Naive thymus-derived CD8-positive, alpha-beta T cell (primary cell): ENCODE measurements around the gene FBXW11. TPM values are rescaled to one million over a fixed set of nuclear protein-coding genes. Genes with fewer than 3 reads are reported as not detected.

Experiments used
- ATAC-seq, 2 donors: fragments of 150-1000 bp; cut with Tn5 transposase in 1 of 2; sonication (Bioruptor Pico), chemical (Tn5 transposase) in 1 of 2; 1 replicate in 1 of 2; 2 replicates in 1 of 2; pipeline ENCODE4 v1.10.0; 2021; ENCODE audit warnings: mild to moderate bottlenecking in 2 of 2, moderate library complexity in 2 of 2
- POLR2A ChIA-PET: fragments of 350-600 bp; sonication (Branson Sonifier 250); formaldehyde crosslinking; loops from one replicate; lab custom pipeline; 2021; ENCODE audit warnings: antibody characterized with exemption; lab: Charles Lee
- DNase-seq, 10 donors: peaks; one replicate each; pipeline versions ENCODE4 v3.0.0 to v3.0.0-alpha.2; 2020 to 2022
- H3K27ac Mint-ChIP-seq, 10 donors: one replicate each; pipeline ENCODE4 v1.8.0; 2020 to 2022; ENCODE audit warnings: mild to moderate bottlenecking in 10 of 10, mixed read lengths in 10 of 10, moderate library complexity in 4 of 10, inconsistent platforms in 1 of 10
- H3K27me3 Mint-ChIP-seq, 5 donors: one replicate each; pipeline ENCODE4 v1.8.0; 2021 to 2022; ENCODE audit warnings: mixed read lengths in 5 of 5
- H3K36me3 Mint-ChIP-seq, 3 donors: one replicate each; pipeline ENCODE4 v1.8.0; 2020 to 2022; ENCODE audit warnings: mixed read lengths in 3 of 3, mild to moderate bottlenecking in 2 of 3, inconsistent platforms in 1 of 3
- H3K4me1 Mint-ChIP-seq, 4 donors: one replicate each; pipeline ENCODE4 v1.8.0; 2021 to 2022; ENCODE audit warnings: mixed read lengths in 4 of 4
- H3K4me3 Mint-ChIP-seq, 10 donors: one replicate each; pipeline ENCODE4 v1.8.0; 2020 to 2022; ENCODE audit warnings: mild to moderate bottlenecking in 10 of 10, mixed read lengths in 10 of 10, moderate library complexity in 6 of 10, inconsistent platforms in 1 of 10
- H3K9me3 Mint-ChIP-seq, 9 donors: one replicate each; pipeline ENCODE4 v1.8.0; 2020 to 2022; ENCODE audit warnings: mixed read lengths in 9 of 9, mild to moderate bottlenecking in 3 of 9, inconsistent platforms in 1 of 9, moderate library complexity in 1 of 9
- polyA plus RNA-seq, 3 donors: library from polyadenylated mRNA; unstranded; fragments of 300-500 nt; fragmentation: Illumina TruSeq; gene quantifications; one replicate each; pipeline ENCODE4 v1.2.3, GENCODE V29; 2021
- total RNA-seq, 8 experiments: library from RNA in 2 of 8; stranded (reverse) in 2 of 8; gene quantifications; one replicate each; pipeline ENCODE4 v1.2.3 and lab custom pipeline; 2021 to 2026

The FBXW11 gene
- total and polyA plus RNA-seq, 5 experiments from 2014 or later = 13.5 to 39.5 (median 18.3) TPM

DNA sequence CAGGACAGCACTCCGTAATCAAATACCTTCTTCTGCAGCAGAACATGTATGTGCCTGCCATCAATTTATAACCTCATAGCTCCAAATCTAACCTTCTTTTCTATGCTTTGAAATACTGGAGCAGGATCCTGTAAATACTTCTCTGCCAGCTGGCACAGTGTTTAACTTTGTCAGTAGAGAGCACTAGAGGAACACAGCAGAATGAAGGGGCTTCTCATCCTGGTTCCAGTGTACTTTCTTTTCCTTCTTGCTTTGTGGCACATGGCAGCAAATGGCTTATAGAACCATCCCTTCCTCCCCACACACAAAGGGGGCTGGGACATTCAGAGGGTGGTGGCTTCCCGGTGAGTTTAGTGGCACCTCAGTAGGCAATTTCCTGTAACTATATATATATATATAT, 3.8 kb upstream of the FBXW11 start:
- Mint-ChIP-seq H3K27me3 (no peaks in the 10 kb centered on the region), H3K4me1 (peaks cover 15 to 23% (median 20%) of the 10 kb centered on the region in 4 donors), H3K27ac (peak overlapping the region in 1 of 10 donors; percentile 56), H3K4me3 (peak overlapping the region in 1 of 10 donors; percentile 14), H3K9me3 (no peaks in the 10 kb centered on the region), H3K36me3 (no peaks in the 10 kb centered on the region)
- DNase-seq (no peak), ATAC-seq (no peak)
- POLR2A ChIA-PET = no interaction called here

DNA sequence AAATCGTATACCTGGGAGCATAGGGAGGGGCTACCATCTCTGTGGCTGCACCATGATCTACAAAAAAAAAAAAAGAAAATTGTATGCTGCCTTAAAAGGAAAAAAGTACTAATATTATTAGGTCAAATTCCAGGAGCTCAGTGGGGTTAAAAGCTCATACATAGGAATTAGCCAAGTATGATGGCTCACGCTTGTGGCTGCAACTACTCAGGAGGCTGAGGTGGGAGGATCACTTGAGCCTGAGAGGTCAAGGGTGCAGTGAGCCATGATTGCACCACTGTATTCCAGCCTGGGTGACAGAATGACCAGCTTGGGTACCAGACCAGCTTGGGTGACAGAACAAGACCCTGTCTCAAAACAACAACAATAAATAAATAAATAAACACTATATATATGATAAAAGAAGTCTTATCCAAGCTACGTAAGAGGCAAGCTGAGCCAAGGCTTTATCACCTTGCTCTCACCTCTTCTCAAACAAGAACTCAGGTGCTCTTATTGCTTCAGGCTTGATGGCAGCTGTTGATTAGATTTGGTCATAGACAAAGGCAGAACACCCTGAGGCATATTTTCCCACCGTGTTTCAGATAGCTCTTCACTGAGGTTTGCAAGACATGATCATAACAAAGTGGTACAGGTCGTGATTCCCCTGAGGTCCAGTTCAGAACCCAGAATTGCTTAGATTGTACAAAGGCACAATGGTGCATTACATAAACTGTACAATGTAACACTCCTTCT, 3.3 kb upstream of the FBXW11 start:
- no peaks in the 10 kb centered on the region for H3K36me3 Mint-ChIP-seq
- H3K4me1 Mint-ChIP-seq = peaks cover 20 to 29% (median 26%) of the 10 kb centered on the region in 4 donors
- ATAC-seq (no peak), DNase-seq (no peak)
- no peaks in the 10 kb centered on the region for H3K27me3 Mint-ChIP-seq
- no peaks in the 10 kb centered on the region for H3K9me3 Mint-ChIP-seq
- POLR2A ChIA-PET = no interaction called here
- peak overlapping the region in 1 of 10 donors; percentile 8 for H3K27ac Mint-ChIP-seq
- peak overlapping the region in 1 of 10 donors; percentile 14 for H3K4me3 Mint-ChIP-seq

DNA sequence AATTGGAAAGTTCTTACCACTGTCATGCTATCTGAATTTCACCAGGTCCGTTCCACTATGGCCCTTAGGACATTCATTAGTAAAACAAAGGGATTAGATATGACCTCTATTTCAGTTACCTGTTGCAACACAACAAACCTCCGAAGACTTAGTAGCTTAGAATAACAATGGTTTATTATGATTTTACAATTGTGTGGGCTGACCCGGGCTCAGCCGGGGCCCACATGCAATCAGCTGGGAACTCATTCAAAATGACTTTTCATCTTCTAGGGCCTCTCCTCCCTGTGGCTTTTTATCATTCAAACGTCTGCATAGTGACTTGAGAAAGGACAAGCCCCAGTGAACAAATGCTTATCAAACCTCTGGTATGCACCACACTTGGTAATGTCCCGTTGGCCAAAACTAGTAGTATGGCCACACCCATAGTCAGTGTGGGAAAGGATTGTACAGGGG, 2.3 kb upstream of the FBXW11 start:
- DNase-seq = no peak
- no peak for ATAC-seq
- Mint-ChIP-seq H3K27ac (peak overlapping the region in 6 of 10 donors; percentile 33 to 99 (median 72)), H3K36me3 (no peaks in the 10 kb centered on the region), H3K4me3 (peak overlapping the region in 2 of 10 donors; percentile 1 to 16), H3K27me3 (no peaks in the 10 kb centered on the region), H3K9me3 (no peaks in the 10 kb centered on the region), H3K4me1 (peaks cover 21 to 33% (median 31%) of the 10 kb centered on the region in 4 donors)
- POLR2A ChIA-PET = no interaction called here

DNA sequence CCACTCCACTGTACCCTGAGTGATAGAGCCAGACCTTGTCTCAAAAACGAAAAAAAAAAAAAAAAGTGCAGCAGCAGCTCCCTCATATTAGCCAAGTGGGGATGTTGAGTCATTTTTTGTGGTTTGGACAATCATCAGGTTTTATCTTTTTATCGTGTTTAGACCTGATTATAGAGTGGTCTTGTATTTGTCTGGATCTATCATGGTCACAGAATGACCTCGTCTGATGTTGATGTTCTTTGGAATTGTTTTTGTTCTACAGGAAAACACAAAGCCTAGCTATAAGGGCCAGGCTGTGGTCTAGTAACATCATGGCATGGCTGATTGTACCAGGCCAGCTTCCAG, 1.6 kb upstream of the FBXW11 start:
- peak overlapping the region; percentile 93 to 100 (median 97) for H3K4me3 Mint-ChIP-seq
- peaks cover 25 to 40% (median 37%) of the 10 kb centered on the region in 4 donors for H3K4me1 Mint-ChIP-seq
- H3K27me3 Mint-ChIP-seq = no peaks in the 10 kb centered on the region
- no peaks in the 10 kb centered on the region for H3K36me3 Mint-ChIP-seq
- DNase-seq (no peak), ATAC-seq (no peak)
- no peaks in the 10 kb centered on the region for H3K9me3 Mint-ChIP-seq
- POLR2A ChIA-PET = interaction anchor here (1.1 to 3.7 kb wide), 10 partner anchors 12 to 951 kb away, joined by 3 to 43 read pairs (median 10); partner anchors contain the start of genes NPM1 and RPL26L1
- peak overlapping the region; percentile 98 to 100 (median 99) for H3K27ac Mint-ChIP-seq

DNA sequence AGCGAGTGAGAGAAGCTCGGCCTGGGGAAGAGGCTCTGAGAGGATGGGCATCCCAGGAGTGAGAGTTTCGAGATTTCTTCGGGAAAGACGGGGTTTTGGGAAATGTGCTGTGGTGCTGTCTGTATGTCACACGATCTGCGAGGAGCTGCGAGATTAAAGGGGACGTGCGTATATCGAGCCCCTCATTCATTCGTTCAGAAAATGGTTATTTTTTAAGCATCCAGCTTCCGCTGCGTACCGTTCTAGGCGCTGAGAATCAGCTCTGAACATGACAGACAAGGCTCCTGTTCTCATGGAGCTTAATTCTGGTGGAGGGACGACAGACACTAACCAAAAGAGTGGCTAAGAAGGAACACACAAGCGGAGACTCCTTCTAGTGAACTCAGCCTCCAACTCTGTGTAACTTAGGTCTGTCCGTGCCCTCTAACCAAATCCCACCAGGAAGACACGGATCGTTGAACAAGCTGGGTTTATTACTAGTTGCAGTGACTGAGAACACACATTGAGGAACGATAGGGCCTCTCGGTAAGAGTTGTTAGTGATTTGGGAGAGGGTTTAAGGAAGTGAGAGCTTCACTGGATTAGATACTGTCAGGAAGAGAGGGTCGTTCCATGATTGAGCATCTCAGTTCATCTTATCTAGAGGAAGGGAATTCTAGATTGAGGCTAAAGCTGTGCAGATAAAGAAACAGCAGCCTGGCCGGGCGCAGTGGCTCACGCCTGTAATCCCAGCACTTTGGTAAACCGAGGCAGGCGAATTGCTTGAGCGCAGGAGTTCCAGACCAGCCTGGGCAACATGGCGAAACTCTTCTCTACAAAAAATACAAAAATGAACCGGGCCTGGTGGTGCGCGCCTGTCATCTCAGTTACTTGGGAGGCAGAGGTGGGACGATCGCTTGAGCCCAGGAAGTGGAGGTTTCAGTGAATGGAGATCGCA, 1.0 kb upstream of the FBXW11 start:
- ATAC-seq (peak; percentile 12 to 19), DNase-seq (peak in 3 of 10 donors; percentile 5 to 64 (median 19))
- POLR2A ChIA-PET = interaction anchor here (0.5 to 3.7 kb wide), 21 partner anchors 10 to 952 kb away, joined by 3 to 43 read pairs (median 6); partner anchors contain the start of genes NPM1, RPL26L1 and STK10
- no peaks in the 10 kb centered on the region for H3K27me3 Mint-ChIP-seq
- peak overlapping the region; percentile 93 to 100 (median 97) for H3K4me3 Mint-ChIP-seq
- no peaks in the 10 kb centered on the region for H3K9me3 Mint-ChIP-seq
- H3K36me3 Mint-ChIP-seq = no peaks in the 10 kb centered on the region
- peak overlapping the region; percentile 98 to 100 (median 99) for H3K27ac Mint-ChIP-seq
- peaks cover 25 to 44% (median 42%) of the 10 kb centered on the region in 4 donors for H3K4me1 Mint-ChIP-seq

DNA sequence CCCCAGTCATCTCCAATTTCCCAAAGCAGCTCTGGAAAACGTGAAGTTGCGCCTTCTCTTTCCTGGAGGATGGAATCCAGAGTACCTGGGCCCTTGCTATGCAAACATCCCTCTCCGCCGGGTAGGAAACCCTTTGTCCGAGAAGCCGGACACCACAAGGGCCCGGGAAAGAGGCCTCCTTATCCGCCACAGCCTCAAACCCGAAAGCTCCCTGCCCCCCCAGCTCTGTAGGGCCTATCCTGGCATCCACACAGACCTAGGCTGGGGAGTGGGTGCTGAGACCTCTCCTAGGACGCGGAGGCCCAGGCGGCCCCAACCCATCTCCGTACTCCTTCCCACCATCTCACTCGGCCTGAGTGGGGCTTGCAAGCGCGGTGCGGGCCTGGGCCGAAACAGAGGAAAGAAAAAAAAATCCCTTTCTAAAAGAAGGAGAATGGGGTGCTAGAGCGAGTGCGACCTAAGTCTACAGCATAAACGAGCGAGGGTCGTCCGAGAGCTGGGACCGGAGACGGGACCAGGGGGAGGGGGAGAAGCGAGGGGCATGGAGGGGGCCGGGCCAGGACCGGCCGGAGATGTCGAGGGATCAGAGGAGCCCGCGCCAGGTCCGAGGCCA, 624 bp downstream of the FBXW11 start:
- DNase-seq (peak in 4 of 10 donors; percentile 13 to 26 (median 18)), ATAC-seq (peak in 1 of 2 donors; percentile 2)
- H3K4me3 Mint-ChIP-seq = peak overlapping the region; percentile 91 to 100 (median 96)
- POLR2A ChIA-PET = interaction anchor here (0.6 to 3.7 kb wide), 20 partner anchors 8 to 618 kb away, joined by 3 to 43 read pairs (median 6); partner anchors contain the start of genes NPM1 and STK10
- peaks cover 40 to 61% (median 59%) of the 10 kb centered on the region in 4 donors for H3K4me1 Mint-ChIP-seq
- no peaks in the 10 kb centered on the region for H3K27me3 Mint-ChIP-seq
- no peaks in the 10 kb centered on the region for H3K9me3 Mint-ChIP-seq
- peak overlapping the region; percentile 82 to 100 (median 96) for H3K27ac Mint-ChIP-seq
- no peaks in the 10 kb centered on the region for H3K36me3 Mint-ChIP-seq

DNA sequence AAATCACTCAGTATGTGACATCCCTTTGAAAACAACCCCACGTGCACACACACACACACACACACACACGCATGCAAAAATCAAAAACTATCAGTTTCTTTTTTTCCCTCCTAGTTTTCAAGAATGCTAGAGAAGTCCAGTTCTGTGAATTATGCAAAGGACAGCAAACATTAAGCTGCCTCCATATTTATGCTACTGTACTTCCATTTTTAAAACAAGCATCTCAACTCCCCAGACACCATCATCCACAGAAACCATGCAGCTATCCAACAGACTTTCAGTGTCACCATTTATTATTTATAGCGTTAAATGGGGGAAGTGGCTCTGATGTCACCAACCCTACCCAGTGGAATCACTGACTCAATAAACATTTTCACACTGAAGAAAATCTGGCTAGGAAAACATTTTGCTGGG, 1.6 kb downstream of the FBXW11 start:
- POLR2A ChIA-PET = interaction anchor here (1.8 to 3.7 kb wide), 3 partner anchors 46 to 182 kb away, joined by 6 to 38 read pairs (median 33); partner anchors contain the start of gene STK10
- peak overlapping the region; percentile 91 to 100 (median 96) for H3K4me3 Mint-ChIP-seq

DNA sequence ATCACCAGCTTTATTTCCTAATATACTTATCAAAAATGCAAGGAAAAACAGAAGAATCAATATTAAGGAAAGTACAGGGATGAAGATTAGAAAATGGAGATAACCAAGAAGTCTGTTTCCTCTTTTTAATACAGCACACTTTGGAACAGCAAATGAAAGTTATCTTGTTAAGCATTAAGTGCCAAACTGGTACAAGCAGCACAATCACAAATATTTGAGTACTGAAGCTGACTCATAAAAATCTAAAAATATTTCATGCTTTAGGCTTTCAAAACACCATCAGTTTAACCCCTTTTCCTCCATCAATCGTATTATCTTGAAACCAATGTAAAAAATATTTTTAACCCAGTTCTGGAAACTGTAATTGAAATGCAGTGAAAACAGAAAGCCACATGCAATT, 2.7 kb downstream of the FBXW11 start:
- H3K27ac Mint-ChIP-seq = peak overlapping the region in 4 of 10 donors; percentile 42 to 72 (median 57)
- H3K4me1 Mint-ChIP-seq = peaks cover 48 to 80% (median 74%) of the 10 kb centered on the region in 4 donors
- peak overlapping the region in 6 of 10 donors; percentile 24 to 93 (median 48) for H3K4me3 Mint-ChIP-seq
- DNase-seq = no peak
- ATAC-seq = no peak
- no peaks in the 10 kb centered on the region for H3K27me3 Mint-ChIP-seq
- H3K9me3 Mint-ChIP-seq = no peaks in the 10 kb centered on the region
- no peaks in the 10 kb centered on the region for H3K36me3 Mint-ChIP-seq
- POLR2A ChIA-PET = no interaction called here

More for the DNA sequence above, 1.6 kb downstream of the FBXW11 start:
- DNase-seq = peak in 3 of 10 donors; percentile 3 to 18 (median 8)
- Mint-ChIP-seq H3K4me1 (peaks cover 45 to 71% (median 67%) of the 10 kb centered on the region in 4 donors), H3K36me3 (no peaks in the 10 kb centered on the region), H3K27me3 (no peaks in the 10 kb centered on the region), H3K27ac (peak overlapping the region; percentile 82 to 100 (median 96)), H3K9me3 (no peaks in the 10 kb centered on the region)
- no peak for ATAC-seq

DNA sequence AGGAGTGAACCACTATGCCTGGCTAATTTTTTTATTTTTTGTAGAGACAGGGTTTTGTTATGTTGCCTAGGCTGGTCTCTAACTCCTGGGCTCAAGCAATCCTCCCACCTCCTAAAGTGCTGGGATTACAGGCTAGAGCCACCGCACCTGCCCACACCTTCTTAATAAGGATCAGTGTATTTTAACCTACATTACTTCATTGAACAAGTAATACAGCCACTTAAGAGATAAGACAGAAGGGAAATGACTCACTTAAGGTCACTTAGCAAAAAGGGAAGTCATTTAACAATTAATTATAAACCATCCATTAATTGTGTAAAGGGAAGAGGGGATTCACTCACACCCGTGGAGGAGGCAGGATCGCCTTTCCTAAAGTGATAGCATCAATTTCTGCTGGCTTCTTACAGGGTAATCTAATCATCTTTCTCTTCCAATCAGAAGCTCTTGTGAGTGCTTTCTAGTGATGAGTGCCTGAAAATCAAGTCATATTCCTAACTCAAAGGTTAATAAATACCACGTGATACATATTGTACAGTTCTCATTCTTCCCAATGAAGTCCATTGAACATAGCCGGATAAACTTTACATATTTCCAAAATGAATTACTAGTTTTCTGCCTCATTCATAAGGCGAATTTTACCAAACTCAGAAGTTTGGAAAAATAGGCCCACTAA, 3.5 kb downstream of the FBXW11 start:
- Mint-ChIP-seq H3K27me3 (no peaks in the 10 kb centered on the region), H3K4me1 (peaks cover 48 to 80% (median 75%) of the 10 kb centered on the region in 4 donors), H3K9me3 (no peaks in the 10 kb centered on the region), H3K4me3 (peak overlapping the region in 1 of 10 donors; percentile 6), H3K27ac (peak overlapping the region in 4 of 10 donors; percentile 3 to 66 (median 26)), H3K36me3 (peaks cover 0 to under 1% (median 0%) of the 10 kb centered on the region in 3 donors)
- DNase-seq = no peak
- POLR2A ChIA-PET = no interaction called here
- no peak for ATAC-seq

DNA sequence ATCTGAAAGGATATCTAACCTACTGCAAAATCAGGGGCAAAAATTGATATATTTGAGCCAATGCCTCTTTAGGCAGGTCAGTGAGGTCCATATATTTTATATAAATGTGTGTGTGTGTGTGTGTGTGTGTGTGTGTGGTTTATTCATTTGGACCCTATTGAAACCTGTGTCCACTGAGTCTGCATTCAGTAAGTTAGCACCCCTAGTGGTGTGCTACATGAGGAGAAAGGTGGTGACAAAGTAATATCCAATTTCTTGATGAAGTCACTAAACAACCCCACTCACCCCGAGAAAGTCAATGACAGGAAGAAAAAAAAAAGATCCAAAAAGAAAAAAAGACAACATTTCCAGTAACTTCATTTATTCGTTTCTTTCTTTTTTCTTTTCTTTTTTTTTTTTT, 4.1 kb downstream of the FBXW11 start:
- peaks cover 0 to 2% (median 0%) of the 10 kb centered on the region in 3 donors for H3K36me3 Mint-ChIP-seq
- H3K9me3 Mint-ChIP-seq = no peaks in the 10 kb centered on the region
- POLR2A ChIA-PET = no interaction called here
- H3K27ac Mint-ChIP-seq = peak overlapping the region in 2 of 10 donors; percentile 31 to 44
- DNase-seq (peak in 2 of 10 donors; percentile 14 to 18), ATAC-seq (no peak)
- H3K4me3 Mint-ChIP-seq = peak overlapping the region in 1 of 10 donors; percentile 7
- H3K27me3 Mint-ChIP-seq = no peaks in the 10 kb centered on the region
- peaks cover 47 to 80% (median 75%) of the 10 kb centered on the region in 4 donors for H3K4me1 Mint-ChIP-seq

DNA sequence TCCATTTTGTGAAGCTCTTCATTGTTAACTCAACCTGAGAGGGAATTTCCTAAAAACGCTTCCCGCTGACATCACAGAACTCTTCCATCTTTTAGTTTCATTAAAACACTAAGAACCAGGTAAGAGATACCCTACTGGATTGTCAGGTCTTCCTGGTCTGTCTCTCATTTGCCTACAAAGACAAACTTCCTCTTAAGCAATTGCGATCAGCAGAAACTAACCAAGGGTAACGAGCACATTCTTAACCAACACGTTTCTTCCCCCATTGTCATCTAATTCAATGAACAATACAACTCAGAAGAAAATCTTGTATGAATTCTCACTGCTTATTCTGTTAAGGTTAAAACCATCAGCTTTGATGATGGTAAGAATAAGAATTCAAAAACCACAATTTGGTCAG, 6.6 kb downstream of the FBXW11 start:
- DNase-seq = no peak
- no peaks in the 10 kb centered on the region for H3K27me3 Mint-ChIP-seq
- POLR2A ChIA-PET = no interaction called here
- H3K9me3 Mint-ChIP-seq = no peaks in the 10 kb centered on the region
- H3K27ac Mint-ChIP-seq = peak overlapping the region in 3 of 10 donors; percentile 20 to 74 (median 61)
- H3K4me3 Mint-ChIP-seq = peak overlapping the region in 3 of 10 donors; percentile 29 to 41 (median 33)
- peaks cover 0 to 24% (median 13%) of the 10 kb centered on the region in 3 donors for H3K36me3 Mint-ChIP-seq
- H3K4me1 Mint-ChIP-seq = peaks cover 35 to 87% (median 73%) of the 10 kb centered on the region in 4 donors
- no peak for ATAC-seq
